HG03520 (cell line): ENCODE results near the gene ZBTB16.

Experiments
- ATAC-seq: cut with Tn5 transposase; IDR thresholded peaks from one replicate; pipeline ENCODE4 v1.9.1; 2021; ENCODE audit warnings: mild to moderate bottlenecking, moderate library complexity; ENCODE audit not compliant: unreplicated experiment

Gene ZBTB16

DNA sequence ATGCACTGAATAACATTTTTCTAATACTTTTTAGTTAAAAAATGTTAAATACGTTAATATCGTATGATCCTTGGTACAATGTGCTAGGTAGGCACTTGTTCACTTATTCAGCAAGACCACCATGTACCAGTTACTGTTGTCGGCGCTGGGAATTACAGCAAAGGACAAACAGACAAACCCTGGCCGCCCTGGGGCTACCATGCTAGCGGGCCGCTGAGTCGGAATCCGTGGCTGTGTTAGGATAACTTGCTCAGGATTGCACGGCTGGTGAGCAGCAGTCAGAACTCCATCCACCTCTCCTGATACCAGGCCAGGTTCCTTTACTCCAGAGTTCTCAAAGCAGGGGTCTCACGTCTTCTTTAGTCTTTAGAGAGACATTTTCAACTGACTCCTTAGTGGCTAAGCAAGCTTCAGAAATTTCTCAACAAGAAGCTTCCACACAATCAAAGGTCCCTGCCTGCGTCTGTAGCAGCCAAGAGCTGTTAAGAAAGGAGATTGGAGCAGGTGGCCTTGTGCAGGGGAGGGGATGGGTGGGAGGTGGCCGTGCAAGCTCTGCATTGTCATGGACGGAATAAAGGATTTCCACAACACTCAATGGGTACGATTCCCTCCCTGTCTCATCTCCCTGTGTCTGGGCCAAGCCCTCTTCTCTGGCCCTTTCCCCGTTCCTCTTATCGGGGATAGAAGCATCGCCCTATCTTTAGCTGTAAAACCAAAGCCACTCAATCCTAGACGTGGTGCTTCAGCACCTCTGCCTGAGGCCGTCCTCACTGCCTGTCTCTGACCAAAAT lies 196.9 kb downstream of the ZBTB16 start:
- ATAC-seq, result no peak

- ATAC-seq, result no peak
These were observed 197.4 kb downstream of the ZBTB16 start for GRCh38 chr11:114256967-114257286.

- ATAC-seq, result no peak
These were observed 198.4 kb downstream of the ZBTB16 start for GRCh38 chr11:114257621-114258558.

GRCh38 chr11:114258696-114259095 lies 199.2 kb downstream of the ZBTB16 start:
- ATAC-seq, result no peak

- ATAC-seq, result no peak
These were observed 199.6 kb downstream of the ZBTB16 start for GRCh38 chr11:114259124-114259526.

DNA sequence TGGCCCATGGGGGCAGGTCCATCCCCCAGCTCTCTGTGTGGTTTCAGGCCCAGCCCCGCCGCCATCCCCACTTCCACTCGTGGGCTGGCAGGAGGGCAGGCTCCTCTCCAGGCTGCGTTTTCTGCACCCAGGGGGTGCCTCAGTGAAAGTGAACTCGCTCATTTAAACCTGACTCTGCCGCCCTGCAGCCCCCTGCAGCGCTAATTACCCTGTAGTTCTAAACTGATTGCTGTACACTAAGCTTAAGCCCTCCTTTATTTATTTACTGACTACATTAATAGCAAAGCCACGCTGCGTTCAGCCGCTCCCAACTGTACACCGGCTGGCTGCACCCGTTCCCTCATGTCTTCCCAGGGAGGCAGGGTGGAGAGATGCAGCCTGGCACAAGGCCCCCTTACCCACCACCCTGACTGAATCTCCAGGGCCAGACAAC lies 200.1 kb downstream of the ZBTB16 start:
- ATAC-seq, result no peak

- no peak for ATAC-seq
These were observed 200.6 kb downstream of the ZBTB16 start for GRCh38 chr11:114260077-114260476.

GRCh38 chr11:114260483-114260882 lies 201.0 kb downstream of the ZBTB16 start:
- ATAC-seq, result no peak

GRCh38 chr11:114261791-114262190 lies 202.3 kb downstream of the ZBTB16 start:
- ATAC-seq, result no peak

GRCh38 chr11:114262681-114263512 lies 203.4 kb downstream of the ZBTB16 start:
- no peak for ATAC-seq

DNA sequence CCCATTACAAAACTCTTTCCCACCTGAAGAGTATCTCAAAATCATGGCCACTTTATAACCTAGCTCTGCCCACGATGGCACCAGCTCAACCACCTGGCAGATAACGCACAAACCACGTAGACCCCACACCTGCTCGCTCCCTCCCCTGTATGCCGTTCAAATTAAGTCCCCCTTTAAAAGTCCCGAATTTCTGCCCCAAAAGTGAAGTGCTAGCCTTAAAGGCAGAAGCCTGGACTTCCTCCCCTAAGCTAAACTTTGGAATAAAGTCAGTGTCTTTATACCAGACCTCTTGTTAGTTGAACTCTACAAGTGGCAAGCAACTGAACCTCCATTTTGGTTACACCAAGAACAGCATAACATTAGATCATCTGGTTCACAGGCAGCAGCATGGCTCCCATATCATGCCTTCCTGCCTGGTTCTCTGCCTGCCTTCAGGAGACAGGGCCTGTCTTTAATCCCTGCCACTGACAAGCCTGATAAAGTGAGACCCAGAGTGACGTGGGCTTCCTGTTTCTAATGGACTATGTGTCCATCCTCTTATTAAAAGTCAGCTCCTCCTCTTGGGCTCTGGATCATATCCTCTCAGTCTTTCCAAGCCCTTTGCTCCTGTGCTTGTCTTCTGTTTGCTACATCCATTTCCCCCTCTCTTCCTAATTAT lies 204.1 kb downstream of the ZBTB16 start:
- ATAC-seq, result no peak

DNA sequence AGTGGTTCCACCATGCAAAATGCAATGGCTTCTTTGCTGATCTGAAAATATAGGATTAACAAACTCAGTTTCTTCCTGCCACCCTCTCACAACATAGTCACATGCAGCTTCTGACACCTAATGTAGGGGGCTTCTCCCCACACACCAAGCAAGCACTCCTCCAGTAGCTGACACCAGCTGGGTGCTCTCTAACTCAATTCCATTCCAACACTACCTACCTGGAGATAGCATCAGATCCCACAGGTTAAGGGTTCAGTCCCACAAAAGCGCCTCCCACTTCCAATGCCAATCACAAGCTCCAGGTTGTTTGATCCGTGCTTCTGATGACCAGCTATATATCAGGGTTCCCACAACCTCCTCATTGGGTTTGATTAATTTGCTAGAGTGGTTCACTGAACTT lies 204.9 kb downstream of the ZBTB16 start:
- ATAC-seq, result no peak

- ATAC-seq, result no peak
These were observed 205.8 kb downstream of the ZBTB16 start for GRCh38 chr11:114265122-114265878.

GRCh38 chr11:114269498-114269897 lies 210.0 kb downstream of the ZBTB16 start:
- ATAC-seq, result no peak

DNA sequence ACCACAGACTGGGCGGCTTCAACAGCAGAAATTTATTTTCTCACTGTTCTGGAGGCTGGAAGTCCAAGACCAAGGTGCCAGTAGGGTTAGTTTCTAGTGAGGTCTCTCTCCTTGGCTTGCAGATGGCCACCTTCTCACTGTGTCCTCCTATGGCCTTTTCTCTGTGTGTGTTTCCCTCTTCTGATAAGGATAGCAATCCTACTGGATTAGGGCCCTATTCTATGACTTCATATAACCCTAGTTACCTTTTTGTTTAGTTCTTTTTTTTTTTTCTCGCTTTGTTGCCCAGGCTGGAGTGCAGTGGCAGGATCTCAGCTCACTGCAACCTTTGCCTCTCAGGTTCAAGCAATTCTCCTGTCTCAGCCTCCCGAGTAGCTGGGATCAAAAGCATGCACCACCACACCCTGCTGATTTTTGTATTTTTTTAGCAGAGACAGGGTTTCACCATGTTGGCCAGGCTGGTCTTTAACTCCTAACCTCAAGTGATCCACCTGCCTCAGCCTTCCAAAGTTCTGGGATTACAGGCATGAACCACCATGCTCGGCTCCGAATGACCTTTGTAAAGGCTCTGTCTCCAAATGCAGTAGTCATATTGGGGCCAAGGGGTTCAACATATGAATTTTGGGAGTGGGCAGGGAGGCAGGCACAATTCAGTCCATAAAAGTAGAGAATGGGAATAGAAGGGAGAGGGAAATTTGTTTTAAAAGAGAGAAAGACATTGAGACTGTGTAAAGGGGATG lies 211.2 kb downstream of the ZBTB16 start:
- ATAC-seq, result no peak

DNA sequence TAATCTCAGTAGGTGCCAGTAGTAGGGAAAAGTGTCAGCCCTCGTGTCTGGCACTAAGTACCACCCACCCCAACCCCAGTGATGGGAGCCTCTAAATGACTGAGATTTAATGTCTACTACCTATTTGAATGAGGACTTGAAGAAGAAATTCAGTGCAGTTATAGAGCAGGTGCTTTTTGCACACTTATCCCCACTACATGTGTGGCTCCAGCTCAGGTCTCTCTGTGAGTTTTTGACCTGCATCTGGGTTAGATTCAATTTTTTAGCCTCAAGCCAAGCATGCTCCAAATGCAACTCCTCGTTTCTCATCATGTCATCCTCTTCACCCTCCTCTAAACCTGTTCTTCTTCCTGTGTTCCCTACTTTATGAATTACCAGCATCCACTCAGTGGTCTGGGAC lies 211.8 kb downstream of the ZBTB16 start:
- ATAC-seq, result no peak

DNA sequence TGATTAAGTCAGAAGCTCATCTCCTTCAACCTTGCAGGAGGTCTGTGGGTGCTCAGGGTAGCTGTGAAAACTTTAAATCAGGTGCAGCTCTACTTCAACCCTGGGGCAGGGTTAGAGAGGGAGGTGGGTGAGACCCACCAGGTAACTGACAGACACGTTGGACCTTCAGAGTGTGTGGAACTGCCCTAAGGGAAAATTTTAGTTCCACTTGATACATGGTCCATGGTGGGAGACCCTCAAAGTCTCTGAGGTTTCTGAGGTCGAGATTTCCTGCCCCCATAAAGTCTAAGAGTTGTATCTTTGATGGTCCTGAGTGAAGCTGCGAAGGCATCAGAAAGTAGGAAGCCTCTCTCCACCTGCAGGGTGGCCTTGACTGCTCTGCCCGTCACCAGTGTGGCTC lies 212.8 kb downstream of the ZBTB16 start:
- ATAC-seq, result no peak

DNA sequence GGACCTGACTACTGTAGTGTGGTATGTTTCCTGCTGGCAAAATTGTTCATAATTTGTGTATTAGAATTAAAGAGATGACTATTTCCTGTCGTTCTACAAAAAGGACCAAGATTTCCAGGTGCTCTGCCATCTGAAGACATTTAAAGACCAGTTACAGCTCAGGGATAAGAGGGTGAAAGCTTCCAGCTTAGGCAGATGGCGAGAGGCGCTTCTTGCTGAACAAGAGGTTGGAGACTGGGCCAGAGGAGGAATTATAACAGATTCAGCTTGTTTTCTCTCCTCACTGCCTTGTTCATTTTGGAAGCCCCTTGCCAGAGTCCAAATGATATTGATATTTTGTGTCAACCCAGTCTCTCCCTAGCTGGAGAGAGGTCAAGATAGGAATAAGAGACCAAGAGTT lies 213.6 kb downstream of the ZBTB16 start:
- ATAC-seq, result no peak
